Left forelimb (tissue), 1 donor: Measurements from ENCODE around the gene CHURC1.

Source experiments
- DNase-seq: peaks from one replicate; pipeline ENCODE4 v3.0.0-alpha.2; 2018; ENCODE audit warnings: low spot score

The CHURC1 gene

GRCh38 chr14:64914237-64915028 lies at the start of gene CHURC1:
Gene CHURC1, plus strand, starts transcription at chr14:64914455. Its CDS starts 41 bp downstream, at chr14:64914496.
- peak; percentile 97 for DNase-seq

GRCh38 chr14:64865109-64865508 lies 49.1 kb upstream of the CHURC1 start:
- DNase-seq: no peak

- DNase-seq: no peak
These were observed 48.3 kb upstream of the CHURC1 start for GRCh38 chr14:64865992-64866391.

GRCh38 chr14:64867182-64867581 lies 47.1 kb upstream of the CHURC1 start:
- DNase-seq: no peak

GRCh38 chr14:64868379-64868778 lies 45.9 kb upstream of the CHURC1 start:
- DNase-seq: no peak

- DNase-seq: no peak
These were observed 45.4 kb upstream of the CHURC1 start for GRCh38 chr14:64868841-64869240.

- no peak for DNase-seq
These were observed 44.1 kb upstream of the CHURC1 start for GRCh38 chr14:64870160-64870559.

- DNase-seq: no peak
These were observed 42.9 kb upstream of the CHURC1 start for GRCh38 chr14:64871344-64871743.

- no peak for DNase-seq
These were observed 40.6 kb upstream of the CHURC1 start for GRCh38 chr14:64873506-64874219.

- DNase-seq: no peak
These were observed 38.9 kb upstream of the CHURC1 start for GRCh38 chr14:64875350-64875749.

- DNase-seq: no peak
These were observed 36.4 kb upstream of the CHURC1 start for GRCh38 chr14:64877846-64878245.

- DNase-seq: no peak
These were observed 35.2 kb upstream of the CHURC1 start for GRCh38 chr14:64878837-64879634.

- DNase-seq: peak; percentile 67
These were observed 34.5 kb upstream of the CHURC1 start, which contains the start of gene SPTB for GRCh38 chr14:64879635-64880220. Gene SPTB, minus strand, starts transcription at chr14:64879907. Its CDS starts 56,813 bp downstream, at chr14:64823094.

- peak; percentile 70 for DNase-seq
These were observed 33.8 kb upstream of the CHURC1 start for GRCh38 chr14:64880221-64881121.

- DNase-seq: no peak
These were observed 28.7 kb upstream of the CHURC1 start for GRCh38 chr14:64885559-64885958.

- no peak for DNase-seq
These were observed 24.9 kb upstream of the CHURC1 start for GRCh38 chr14:64889352-64889751.

GRCh38 chr14:64891173-64891838 lies 22.9 kb upstream of the CHURC1 start:
- no peak for DNase-seq

- DNase-seq: no peak
These were observed 22.3 kb upstream of the CHURC1 start for GRCh38 chr14:64891839-64892375.

GRCh38 chr14:64899958-64900357 lies 14.3 kb upstream of the CHURC1 start:
- no peak for DNase-seq

- no peak for DNase-seq
These were observed 8.2 kb upstream of the CHURC1 start for GRCh38 chr14:64906022-64906421.
